Liver (tissue), 3 donors: ENCODE results near the gene BCAR3.

Experiments used
- CTCF ChIP-seq: fragments of 150-350 bp; IDR thresholded peaks from 2 replicates; pipeline ENCODE4 v1.5.1; 2017; ENCODE audit warnings: improper control_type of control experiment, low read depth, low read length; ENCODE audit not compliant: missing input control
- JUND ChIP-seq, 2 donors: IDR thresholded peaks; 2 replicates each; pipeline ENCODE4 v1.6.1; 2016; ENCODE audit warnings: antibody characterized with exemption in 2 of 2
- MAX ChIP-seq: IDR thresholded peaks from 2 replicates; pipeline ENCODE4 v1.6.1; 2016; ENCODE audit warnings: antibody characterized with exemption
- NR2F2 ChIP-seq: IDR thresholded peaks from 2 replicates; pipeline ENCODE4 v1.6.1; 2016; ENCODE audit warnings: antibody characterized with exemption
- RAD21 ChIP-seq, 2 donors: IDR thresholded peaks; 2 replicates each; pipeline ENCODE4 v1.6.1; 2016; ENCODE audit warnings: antibody characterized with exemption in 2 of 2, mild to moderate bottlenecking in 2 of 2
- REST ChIP-seq: IDR thresholded peaks from 2 replicates; pipeline ENCODE4 v1.6.1; 2016; ENCODE audit warnings: antibody characterized with exemption, mild to moderate bottlenecking
- YY1 ChIP-seq: IDR thresholded peaks from 2 replicates; pipeline ENCODE4 v1.6.1; 2016; ENCODE audit warnings: antibody characterized with exemption, mild to moderate bottlenecking
- donor health status: healthy.
- donor health status: healthy.

- TF ChIP-seq CTCF: no peak
- TF ChIP-seq NR2F2: no peak
- TF ChIP-seq REST: no peak
- no peak for TF ChIP-seq YY1
- TF ChIP-seq MAX: no peak
- no peak for TF ChIP-seq JUND (IDR thresholded peaks at IDR 0.05)
- TF ChIP-seq RAD21 (IDR thresholded peaks at IDR 0.05): no peak
Measured at GRCh38 chr1:93708734-93709481, 27.3 kb upstream of the BCAR3 start.
